ENCODE data around the gene TPH1. TPM values are rescaled to one million over a fixed set of nuclear protein-coding genes. Genes with fewer than 3 reads are reported as not detected.
"Not testable (repeated sequence)": the region's sequence is repeated elsewhere in the genome, so short reads cannot be mapped to it uniquely, and the experiment has no call there.

The TPH1 gene
- polyA plus RNA-seq, 6 donors from 2014 or later, result not detected

DNA sequence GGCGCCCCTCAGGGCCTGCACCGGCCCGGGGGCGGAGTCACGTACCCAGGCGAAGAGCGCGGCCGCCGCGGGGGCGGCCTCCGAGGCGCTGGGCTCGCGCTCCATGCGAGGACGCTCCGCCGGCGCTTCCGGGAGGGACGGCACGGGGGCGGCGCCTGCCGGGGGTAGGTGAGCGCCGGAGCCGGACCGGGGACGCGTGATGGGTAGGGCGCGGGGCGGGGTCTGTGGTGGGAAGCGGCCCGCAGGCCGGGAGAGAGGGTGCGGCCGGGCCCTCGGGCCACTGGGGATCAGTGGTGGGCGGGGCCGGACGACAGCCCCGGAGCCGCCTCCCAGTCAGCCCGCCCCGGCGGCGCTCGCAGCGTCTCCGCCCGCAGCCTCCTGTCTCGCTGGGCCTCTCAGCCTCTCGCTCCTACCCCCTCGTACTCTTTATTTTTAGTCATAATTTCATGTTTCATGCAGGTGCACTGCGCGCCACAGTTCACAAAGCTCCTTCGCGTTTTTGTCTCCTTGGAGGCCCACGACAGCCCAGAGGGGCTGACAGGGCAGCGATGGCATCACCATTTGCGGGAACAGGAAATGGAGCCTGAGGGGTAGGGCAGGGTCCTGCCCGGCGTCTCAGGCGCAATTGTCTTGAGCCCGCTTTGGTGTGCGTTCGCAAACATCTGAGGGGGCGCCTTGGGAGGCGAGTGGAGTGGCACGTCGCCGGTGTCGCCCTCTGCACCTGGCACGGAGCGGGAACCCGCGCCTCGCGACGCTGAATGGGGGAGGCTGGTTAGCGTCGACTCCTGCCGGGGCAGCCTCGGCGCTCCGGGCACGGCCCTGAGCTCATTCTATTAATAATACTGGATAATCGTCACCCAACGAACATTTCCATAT is 32.9 kb downstream of the TPH1 start, which contains the start of gene SERGEF:
Gene SERGEF, minus strand, starts transcription at position 142 of the 876 bp plus-strand sequence. Its CDS starts 37 bp downstream, at position 105.
- peak within 1 kb of the TSS; percentile 86 to 100 (median 99) for H3K4me3 Mint-ChIP-seq
- peaks cover 0 to 9% (median 0%) of the 10 kb centered on the region in 7 donors for H3K9me3 Mint-ChIP-seq
- peak within 1 kb of the TSS; percentile 86 to 99 (median 98) for H3K27ac Mint-ChIP-seq
- H3K4me1 Mint-ChIP-seq, result peaks cover 15 to 30% (median 25%) of the 10 kb centered on the region in 3 donors
- no peaks in the 10 kb centered on the region for H3K36me3 Mint-ChIP-seq
- no peaks in the 10 kb centered on the region for H3K27me3 Mint-ChIP-seq
- ATAC-seq (ENCODE audit: low read depth in 2 of 2) (peak; percentile 84 to 87), DNase-seq (peak; percentile 91)

DNA sequence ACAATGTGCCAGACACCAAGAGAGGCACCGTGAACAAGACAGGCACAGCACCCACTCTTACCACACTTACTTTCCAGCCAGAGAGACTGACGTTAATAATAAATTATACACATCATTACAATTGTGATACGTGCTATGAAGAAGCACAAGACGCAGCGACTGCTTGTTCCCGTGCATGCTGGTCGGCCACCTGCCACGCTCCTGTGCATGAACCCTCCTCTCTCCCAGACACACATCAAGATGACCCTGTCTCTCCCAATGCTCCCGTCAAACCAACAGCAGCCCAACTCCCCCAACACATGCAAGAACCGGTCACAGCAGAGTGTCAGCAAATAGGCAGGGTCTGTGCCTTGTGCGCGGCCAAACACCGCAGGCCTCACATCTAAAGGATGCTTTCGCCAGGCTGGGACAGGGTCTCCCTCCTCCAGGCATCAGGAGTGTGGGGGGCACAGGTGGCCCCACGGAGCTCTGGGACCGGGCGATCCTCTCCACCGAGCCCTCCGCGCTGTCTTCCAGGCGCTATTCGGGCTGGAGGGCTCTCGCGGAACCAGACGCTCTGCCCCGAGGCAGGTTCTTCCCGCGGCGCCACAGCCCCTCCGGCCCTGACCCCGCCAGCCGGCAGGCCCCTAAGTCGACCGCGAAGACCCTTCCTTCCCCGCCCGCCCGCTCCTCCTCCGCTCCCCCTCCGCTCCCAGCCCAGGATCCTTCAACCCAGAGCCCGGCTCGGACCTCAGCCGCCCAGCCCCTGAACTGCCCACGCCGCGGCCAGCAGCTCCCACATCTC is 33.8 kb downstream of the TPH1 start:
- H3K9me3 Mint-ChIP-seq, result peaks cover 0 to 9% (median 0%) of the 10 kb centered on the region in 7 donors
- H3K27me3 Mint-ChIP-seq, result no peaks in the 10 kb centered on the region
- no peaks in the 10 kb centered on the region for H3K36me3 Mint-ChIP-seq
- H3K4me1 Mint-ChIP-seq, result peaks cover 15 to 30% (median 25%) of the 10 kb centered on the region in 3 donors
- DNase-seq, result no peak
- peak overlapping the region; percentile 60 to 95 (median 90) for H3K27ac Mint-ChIP-seq
- peak; percentile 4 to 5 for ATAC-seq (ENCODE audit: low read depth in 2 of 2)
- peak overlapping the region; percentile 86 to 100 (median 94) for H3K4me3 Mint-ChIP-seq

DNA sequence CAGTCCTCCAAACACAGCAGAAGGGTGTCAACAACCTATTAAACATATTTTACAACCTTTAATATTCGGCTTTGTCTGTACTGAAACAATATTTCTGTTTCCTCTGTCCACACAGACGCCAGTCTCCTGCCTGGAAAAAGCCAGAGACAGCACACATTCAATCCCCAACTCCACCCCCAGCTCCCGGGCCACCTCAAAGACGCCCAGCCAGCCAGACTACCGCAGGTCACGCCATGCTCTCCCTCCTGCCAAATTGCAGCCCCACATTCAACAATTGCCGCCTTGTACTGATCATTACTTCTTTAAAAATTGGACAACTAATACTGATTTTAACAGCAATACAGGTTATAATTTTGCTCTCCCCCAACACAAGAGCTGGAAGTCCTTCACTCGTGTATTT is 34.4 kb downstream of the TPH1 start:
- Mint-ChIP-seq H3K4me1 (peaks cover 15 to 30% (median 25%) of the 10 kb centered on the region in 3 donors), H3K9me3 (peaks cover 0 to 9% (median 0%) of the 10 kb centered on the region in 7 donors), H3K27me3 (no peaks in the 10 kb centered on the region), H3K4me3 (peak overlapping the region; percentile 61 to 99 (median 94)), H3K27ac (peak overlapping the region; percentile 44 to 95 (median 90)), H3K36me3 (no peaks in the 10 kb centered on the region)
- no peak for ATAC-seq (ENCODE audit: low read depth in 2 of 2)
- no peak for DNase-seq

DNA sequence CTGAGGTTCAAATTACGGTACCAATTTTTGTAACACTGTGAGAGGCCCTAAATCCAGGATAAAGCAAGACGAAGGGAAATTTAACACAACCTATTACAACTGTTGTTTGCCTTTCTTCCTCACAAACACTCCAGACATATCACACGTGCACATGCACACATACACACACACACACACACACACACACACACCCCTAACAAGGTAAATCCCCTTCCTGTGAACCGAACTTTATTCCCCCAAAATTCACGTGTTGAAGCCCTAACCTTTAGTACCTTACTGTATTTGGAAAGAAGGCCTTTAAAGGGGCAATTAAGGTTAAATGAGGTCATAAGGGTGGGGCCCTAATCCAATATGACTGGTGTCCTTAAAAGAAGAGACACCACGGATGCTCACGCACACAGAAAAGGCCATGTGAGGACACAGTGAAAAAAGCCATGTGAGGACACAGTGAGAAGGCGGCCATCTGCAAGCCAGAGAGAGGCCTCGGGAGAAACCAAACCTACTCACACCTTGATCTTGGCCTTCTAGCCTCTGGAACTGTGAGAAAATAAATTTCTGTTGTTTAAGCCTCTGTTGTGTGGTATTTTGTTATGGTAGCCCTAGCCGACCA is 35.0 kb downstream of the TPH1 start:
- DNase-seq (no peak), ATAC-seq (ENCODE audit: low read depth in 2 of 2) (no peak)
- Mint-ChIP-seq H3K27me3 (no peaks in the 10 kb centered on the region), H3K9me3 (peaks cover 0 to 9% (median 0%) of the 10 kb centered on the region in 7 donors), H3K4me1 (peaks cover 15 to 30% (median 25%) of the 10 kb centered on the region in 3 donors), H3K27ac (peak overlapping the region in 5 of 6 donors; percentile 51 to 94 (median 87)), H3K4me3 (peak overlapping the region in 5 of 8 donors; percentile 41 to 95 (median 88)), H3K36me3 (no peaks in the 10 kb centered on the region)

DNA sequence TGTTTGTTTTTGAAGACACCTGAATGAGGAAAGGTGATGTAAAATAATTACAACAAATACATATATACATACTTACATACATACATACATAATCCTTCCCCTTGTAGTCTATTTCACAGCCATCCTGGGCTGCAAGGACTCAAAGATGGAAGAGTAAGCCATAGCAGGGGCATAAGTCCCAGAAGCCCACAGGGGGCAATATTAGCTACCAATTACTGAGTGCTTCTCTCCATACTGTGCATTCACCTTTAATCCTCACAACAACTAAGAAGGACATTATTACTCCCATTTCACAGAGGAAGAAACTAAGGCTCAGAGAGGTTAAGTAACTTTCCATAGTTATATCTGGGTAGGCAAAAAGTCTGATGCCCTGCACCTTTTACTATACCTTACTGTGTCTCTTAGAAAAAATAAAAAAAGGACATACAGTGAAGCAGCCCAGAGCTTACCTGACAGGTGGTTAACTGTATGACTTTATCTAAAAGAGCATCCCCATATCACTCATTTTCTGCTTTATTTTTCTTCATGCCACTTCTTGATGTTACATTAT is 35.9 kb downstream of the TPH1 start:
- Mint-ChIP-seq H3K27ac (peak overlapping the region in 5 of 6 donors; percentile 51 to 91 (median 86)), H3K9me3 (peaks cover 0 to 9% (median 0%) of the 10 kb centered on the region in 7 donors), H3K27me3 (no peaks in the 10 kb centered on the region), H3K4me1 (peaks cover 15 to 30% (median 25%) of the 10 kb centered on the region in 3 donors), H3K36me3 (peaks cover 2 to 6% of the 10 kb centered on the region in 2 donors), H3K4me3 (peak overlapping the region in 3 of 8 donors; percentile 5 to 86 (median 41))
- DNase-seq, result no peak
- ATAC-seq (ENCODE audit: low read depth in 2 of 2), result no peak

DNA sequence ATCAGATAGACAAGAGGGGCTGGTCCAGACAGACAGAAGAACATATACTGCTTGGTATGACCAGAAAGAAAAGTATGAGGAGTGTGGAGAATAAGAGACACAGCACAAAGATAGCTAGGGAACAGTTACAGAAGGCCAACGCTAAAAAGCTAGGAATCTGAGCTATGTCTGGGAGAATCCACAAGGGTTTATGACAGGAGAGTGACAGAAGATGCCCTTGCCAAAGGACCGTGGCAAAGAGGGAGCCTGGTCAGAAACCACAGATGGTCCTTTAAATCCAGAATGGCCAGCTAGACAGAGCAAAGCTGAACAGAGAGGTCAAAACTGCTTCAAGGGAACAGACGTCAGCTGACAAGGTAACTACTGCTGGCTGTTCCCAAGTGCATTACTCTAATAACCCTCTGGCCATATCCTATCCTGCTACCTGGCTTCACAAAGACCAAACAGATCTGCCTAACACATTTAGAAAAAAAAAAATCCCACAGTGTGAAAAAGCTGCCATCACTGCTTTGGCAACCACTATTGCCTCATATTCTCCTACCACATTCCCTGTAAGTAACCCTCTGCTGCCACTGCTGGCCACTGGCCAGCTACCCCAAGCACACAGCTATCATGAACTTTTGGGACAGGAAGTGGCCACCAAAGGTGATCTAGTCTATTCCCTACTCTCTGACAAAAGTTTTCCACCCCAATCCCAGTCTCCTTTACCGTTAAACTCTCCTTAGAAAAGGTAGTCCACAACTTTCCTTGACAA is 40.5 kb downstream of the TPH1 start:
- Mint-ChIP-seq H3K4me3 (no peak overlapping the region), H3K9me3 (no peaks in the 10 kb centered on the region), H3K36me3 (peaks cover 11 to 24% of the 10 kb centered on the region in 2 donors), H3K4me1 (no peaks in the 10 kb centered on the region), H3K27me3 (no peaks in the 10 kb centered on the region), H3K27ac (peak overlapping the region in 2 of 6 donors; percentile 25 to 30)
- ATAC-seq (ENCODE audit: low read depth in 2 of 2) (no peak), DNase-seq (no peak)

DNA sequence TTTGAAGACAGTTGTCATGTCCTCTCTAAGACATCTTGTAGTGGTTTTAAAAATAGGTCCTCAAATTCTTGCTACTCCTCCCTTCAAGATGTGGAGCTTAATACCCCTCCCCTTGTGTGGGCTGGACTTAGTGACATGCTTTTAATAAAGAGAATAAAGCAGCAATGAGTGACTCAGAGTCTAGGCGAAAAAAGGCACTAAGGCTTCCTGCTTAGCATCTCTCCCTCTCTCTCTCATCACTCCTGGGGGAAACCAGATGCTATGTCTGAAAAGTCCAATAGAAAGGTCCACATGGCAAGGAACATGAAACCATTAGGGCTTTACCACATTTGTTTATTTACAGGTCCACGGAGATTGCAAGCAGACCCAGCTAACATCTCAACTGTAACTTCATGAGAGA is 44.9 kb downstream of the TPH1 start:
- H3K27ac Mint-ChIP-seq, result peak overlapping the region in 1 of 6 donors; percentile 49
- no peaks in the 10 kb centered on the region for H3K27me3 Mint-ChIP-seq
- H3K9me3 Mint-ChIP-seq, result no peaks in the 10 kb centered on the region
- no peaks in the 10 kb centered on the region for H3K4me1 Mint-ChIP-seq
- H3K4me3 Mint-ChIP-seq, result no peak overlapping the region
- ATAC-seq (ENCODE audit: low read depth in 2 of 2) (no peak), DNase-seq (no peak)
- peaks cover 26 to 32% of the 10 kb centered on the region in 2 donors for H3K36me3 Mint-ChIP-seq

DNA sequence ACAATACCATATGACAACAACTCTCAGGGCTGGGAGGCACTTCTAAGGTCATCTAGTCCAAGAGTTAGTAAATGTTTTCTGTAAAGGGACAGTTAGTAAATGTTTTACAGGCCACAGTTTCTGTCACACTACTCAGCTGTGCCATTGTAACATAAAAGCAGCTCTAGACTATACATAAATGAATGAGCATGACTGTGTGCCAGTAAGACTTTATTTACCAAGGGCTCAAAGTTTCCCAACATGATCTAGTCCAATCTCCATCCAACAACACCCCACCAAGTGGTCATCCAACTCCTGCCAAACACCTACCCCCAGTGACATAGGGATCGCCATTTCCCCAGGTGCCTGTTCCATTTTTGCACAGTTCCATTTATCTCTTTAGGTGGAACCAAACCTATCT is 45.3 kb downstream of the TPH1 start:
- Mint-ChIP-seq H3K27ac (peak overlapping the region in 1 of 6 donors; percentile 49), H3K36me3 (peaks cover 26 to 30% of the 10 kb centered on the region in 2 donors), H3K27me3 (no peaks in the 10 kb centered on the region), H3K4me1 (no peaks in the 10 kb centered on the region), H3K9me3 (no peaks in the 10 kb centered on the region), H3K4me3 (no peak overlapping the region)
- DNase-seq (no peak), ATAC-seq (ENCODE audit: low read depth in 2 of 2) (no peak)

DNA sequence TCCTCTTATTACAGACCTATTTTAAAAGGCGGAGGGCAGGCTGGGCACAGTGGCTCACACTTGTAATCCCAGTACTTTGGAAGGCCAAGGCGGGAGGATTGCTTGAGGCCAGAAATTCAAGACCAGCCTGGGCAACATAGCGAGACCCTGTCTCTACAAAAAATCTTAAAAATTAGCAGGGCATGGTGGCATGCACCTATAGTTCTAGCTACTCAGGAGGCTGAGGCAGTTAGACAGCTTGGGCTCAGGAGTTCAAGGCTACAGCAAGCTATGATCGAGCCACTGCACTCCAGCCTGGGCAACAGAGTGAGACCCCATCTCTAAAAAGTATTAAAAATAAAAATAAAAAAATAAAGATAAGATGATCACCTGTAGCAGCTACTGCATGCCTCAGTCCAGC is 45.9 kb downstream of the TPH1 start:
- ATAC-seq (ENCODE audit: low read depth in 2 of 2); DNase-seq; H3K9me3 Mint-ChIP-seq; H3K27me3 Mint-ChIP-seq; H3K4me3 Mint-ChIP-seq; H3K27ac Mint-ChIP-seq; H3K4me1 Mint-ChIP-seq: not testable (repeated sequence)
- H3K36me3 Mint-ChIP-seq, result peaks cover 29% of the 10 kb centered on the region in 2 donors

Other genes starting within 250 kb of the TPH1 start
- gene SERGEF, start 33.2 kb downstream of the TPH1 start, polyA plus RNA-seq (ENCODE audit: low read depth in 6 of 6), result 10 to 100 TPM; 18.3 to 54.6 (median 42.6) TPM
- gene SAAL1, start 59.8 kb upstream of the TPH1 start, polyA plus RNA-seq (ENCODE audit: low read depth in 6 of 6), result 10 to 100 TPM in 4 of 6 donors, 1 to 10 TPM in 2; 6.1 to 23.1 (median 15.3) TPM
- not detected for gene MRGPRX3, start 86.3 kb upstream of the TPH1 start, polyA plus RNA-seq (ENCODE audit: low read depth in 6 of 6)
- gene MRGPRX4, start 126.6 kb upstream of the TPH1 start, polyA plus RNA-seq (ENCODE audit: low read depth in 6 of 6), result not detected
- gene SAA4, start 190.5 kb upstream of the TPH1 start, polyA plus RNA-seq (ENCODE audit: low read depth in 6 of 6), result not detected
- gene SAA2, start 202.4 kb upstream of the TPH1 start, polyA plus RNA-seq (ENCODE audit: low read depth in 6 of 6), result not detected
- not detected for gene SAA1, start 220.0 kb upstream of the TPH1 start, polyA plus RNA-seq (ENCODE audit: low read depth in 6 of 6)

All from naive B cell (primary cell).